Activated CD4-positive, alpha-beta T cell treated with anti-CD3 and anti-CD28 coated beads for 24 hours (primary cell): ENCODE results near the gene ETV3L.

Experiments
- DNase-seq, 2 donors: peaks; one replicate each; pipeline ENCODE4 v3.0.0-alpha.2; 2020; ENCODE audit warnings: low read depth in 2 of 2

ETV3L gene

DNA sequence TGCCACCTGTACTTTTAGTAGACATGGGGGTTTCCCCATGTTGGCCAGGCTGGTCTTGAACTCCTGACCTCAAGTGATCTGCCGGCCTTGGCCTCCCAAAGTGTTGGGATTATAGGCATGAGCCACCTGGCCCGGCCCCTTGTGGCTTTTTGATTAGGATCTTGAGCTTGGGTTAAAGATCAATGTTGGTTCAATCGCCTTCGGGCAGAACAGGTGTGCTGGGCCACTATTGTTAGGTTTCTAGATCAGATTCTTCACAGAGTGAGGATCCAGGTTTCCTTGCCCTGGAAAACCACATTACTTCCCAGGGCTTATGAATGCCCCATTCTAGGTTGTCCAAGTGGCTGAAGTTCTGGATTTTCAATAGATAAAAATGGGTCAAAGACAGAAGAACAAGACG lies 32.5 kb upstream of the ETV3L start:
- no peak for DNase-seq

- no peak for DNase-seq
Measured at GRCh38 chr1:157131281-157131680, 31.7 kb upstream of the ETV3L start.

DNA sequence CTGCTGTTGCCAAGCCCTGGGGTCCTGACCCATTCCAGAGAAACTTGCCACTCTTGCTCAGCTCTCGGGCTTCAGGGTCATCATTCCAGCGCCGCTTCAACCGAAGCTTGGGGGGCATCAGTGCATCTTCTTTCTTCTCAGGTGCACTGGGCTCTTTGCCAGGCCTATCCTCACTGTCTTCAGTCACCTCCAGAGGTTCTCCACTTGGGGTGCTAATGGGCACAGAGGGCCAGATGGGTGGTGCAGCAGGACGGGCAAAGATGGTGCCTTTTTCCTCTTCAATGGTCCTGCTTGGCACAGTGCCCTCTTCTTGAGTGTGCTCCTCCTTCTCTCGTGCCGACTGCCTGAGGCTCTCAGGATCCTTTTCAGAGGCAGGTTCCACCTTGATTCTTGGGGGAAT lies 25.2 kb upstream of the ETV3L start:
- DNase-seq, result no peak

DNA sequence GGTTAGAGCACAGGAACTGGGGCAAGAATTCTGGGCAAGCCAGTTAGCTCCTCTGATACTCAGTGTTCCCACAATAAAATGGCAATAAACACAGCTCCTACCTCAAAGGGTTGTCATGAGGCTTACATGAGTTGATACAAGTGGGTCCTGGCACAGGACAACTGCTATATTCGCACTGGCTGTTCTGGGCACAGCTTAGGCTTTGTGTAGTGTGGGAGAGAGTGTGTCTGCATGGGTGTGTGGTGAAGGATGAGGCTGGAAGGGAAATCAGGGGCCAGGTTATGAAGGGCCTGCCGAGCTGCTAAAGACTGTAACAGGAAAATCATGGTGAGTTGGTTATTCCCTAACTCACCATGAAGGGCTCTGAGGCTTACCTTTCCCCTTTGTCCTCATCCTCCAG lies 19.8 kb upstream of the ETV3L start:
- no peak for DNase-seq

DNA sequence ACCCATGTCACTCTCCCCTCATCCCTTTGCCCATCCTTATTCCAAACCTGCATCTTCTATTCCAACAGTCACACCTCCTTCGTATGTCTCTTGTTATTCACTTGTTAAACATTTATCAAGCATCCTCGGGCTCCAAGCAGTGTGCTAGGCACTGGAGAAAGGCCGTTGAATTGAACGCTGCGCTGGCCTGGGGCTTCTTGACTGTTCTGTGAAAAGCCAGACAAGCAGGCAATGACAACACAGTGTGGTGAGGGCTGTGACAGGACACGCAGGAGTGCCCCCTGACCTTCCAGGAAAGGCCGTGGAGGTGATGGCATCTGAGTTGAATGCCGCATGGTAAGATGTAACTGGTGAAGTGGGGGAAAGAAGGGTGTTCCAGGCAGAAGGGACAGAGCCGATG lies 19.4 kb upstream of the ETV3L start:
- no peak for DNase-seq

GRCh38 chr1:157117527-157118057 lies 18.0 kb upstream of the ETV3L start:
- DNase-seq, result no peak

- DNase-seq, result no peak
Measured at GRCh38 chr1:157116737-157117103, 17.1 kb upstream of the ETV3L start.

- DNase-seq, result no peak
Measured at GRCh38 chr1:157115851-157116736, 16.5 kb upstream of the ETV3L start.

DNA sequence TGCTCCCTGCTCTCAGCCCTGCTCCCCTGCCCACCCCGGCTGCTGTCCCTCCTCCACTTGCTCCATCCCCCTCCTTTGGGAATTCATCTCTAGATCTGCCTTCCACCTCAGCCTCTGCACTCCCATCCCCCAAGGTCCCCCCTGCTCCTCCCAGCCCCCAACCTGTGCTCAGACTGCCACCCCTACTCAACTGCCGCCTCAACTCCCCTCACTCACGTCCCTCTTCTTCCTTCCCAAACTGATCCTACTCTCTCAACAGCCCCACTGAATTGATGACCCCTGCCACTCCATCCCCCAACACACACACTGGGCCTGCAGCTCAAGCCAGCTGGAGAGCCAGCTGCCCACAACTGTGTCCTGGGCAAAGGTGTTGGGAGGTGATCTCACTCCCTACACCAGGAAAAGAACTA lies 15.8 kb upstream of the ETV3L start:
- DNase-seq, result no peak

DNA sequence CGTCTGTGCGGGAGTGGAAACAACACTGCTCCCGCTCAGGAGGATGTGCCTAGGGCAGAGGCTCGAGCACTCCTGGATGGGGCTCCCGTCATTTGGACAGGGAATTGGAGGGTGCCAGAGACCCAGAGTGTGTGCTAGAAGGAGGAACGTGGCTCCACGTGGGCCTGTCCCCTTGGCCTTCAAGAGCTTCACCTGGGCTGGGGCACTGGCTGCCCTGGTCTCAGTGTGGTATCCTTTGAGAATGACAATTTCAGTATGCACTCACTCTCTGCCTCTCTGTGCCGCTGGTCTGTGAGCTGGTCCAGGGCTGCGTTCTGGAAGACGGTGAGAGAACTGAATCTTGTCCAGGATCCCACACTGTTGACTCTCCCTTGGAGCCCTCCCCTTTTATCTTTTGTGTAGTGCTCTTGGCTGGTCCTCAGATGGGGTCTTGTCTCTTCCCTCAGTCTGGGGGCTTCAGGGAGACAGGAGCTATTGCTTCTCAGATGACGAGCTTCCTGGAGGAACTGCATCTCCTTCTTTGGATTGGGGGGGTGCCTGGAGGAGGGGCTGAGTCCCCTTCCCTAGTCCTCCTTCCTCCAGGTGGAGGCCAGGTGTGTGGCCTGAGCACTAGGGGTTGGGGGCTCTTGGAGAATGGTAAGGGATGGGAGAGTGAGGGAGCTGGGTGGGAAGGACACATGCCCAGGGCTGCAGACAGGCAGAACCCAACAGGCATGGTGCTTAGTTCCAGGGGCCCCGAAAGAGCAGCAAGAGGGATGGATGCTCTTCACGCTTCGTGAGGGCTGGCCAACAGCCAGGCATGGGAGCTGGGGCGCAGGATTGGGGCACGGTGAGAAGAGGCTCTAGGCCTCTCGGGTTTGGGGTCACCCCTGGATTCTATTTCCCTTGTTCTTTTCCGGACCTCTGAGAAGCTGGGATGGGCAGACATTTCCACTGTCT lies 14.8 kb upstream of the ETV3L start:
- DNase-seq, result no peak

DNA sequence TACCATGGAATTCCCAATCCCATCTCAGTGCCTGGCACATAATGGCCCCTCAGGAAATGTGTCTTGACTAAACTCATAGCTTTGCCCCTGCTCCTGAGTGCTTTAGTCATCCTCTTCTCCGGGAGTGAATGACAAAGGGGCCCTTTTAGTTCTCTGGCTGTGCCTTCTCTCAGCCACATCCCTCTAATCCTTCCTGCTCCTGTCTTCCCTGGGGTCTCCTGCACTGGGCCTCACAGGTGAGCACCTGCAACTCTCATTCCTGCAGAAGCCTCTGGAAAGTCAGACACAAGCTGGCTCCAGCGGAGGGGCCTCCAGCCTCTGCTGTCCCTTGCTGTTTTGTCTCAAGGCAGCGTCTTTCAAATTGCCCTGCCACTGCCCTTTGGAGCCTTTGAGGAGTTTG lies 14.0 kb upstream of the ETV3L start:
- DNase-seq, result no peak

- DNase-seq, result no peak
Measured at GRCh38 chr1:157113106-157113505, 13.5 kb upstream of the ETV3L start.

DNA sequence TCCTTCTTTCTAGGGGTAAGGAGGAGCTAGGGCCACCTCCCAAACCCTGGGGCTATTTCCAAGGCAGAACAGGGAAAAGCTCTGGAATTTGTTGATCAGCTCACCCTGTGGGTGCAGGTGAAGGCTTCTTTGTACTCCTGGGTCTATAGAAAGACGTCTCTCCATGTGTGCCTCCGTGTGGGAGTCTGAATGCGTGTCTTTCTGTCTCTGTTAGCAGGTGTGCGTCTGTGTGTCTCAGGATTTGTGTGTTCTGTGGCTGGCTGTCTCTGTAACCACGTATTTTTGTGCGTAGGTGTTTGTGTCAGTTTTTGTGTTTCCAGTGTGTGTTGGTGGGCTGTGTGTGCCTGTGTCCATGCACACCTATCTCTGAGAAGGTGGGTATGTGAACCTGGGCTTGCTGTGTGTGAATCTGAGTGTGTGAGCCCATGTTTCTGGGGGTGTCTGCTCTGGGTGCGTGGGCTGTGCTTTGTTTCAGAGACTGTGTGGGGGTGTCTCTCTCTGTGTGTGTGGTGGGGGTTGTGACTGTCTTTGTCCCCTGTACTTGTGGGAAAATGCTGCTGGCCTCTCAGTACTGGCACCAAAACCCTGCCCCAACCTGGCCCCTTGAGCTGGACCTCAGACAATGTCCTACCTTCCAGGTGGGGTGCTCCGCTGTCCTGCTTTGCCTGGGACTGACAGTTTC lies 12.7 kb upstream of the ETV3L start:
- DNase-seq, result no peak

- no peak for DNase-seq
Measured at GRCh38 chr1:157111396-157112165, 12.0 kb upstream of the ETV3L start.

- no peak for DNase-seq
Measured at GRCh38 chr1:157110686-157111085, 11.1 kb upstream of the ETV3L start.

DNA sequence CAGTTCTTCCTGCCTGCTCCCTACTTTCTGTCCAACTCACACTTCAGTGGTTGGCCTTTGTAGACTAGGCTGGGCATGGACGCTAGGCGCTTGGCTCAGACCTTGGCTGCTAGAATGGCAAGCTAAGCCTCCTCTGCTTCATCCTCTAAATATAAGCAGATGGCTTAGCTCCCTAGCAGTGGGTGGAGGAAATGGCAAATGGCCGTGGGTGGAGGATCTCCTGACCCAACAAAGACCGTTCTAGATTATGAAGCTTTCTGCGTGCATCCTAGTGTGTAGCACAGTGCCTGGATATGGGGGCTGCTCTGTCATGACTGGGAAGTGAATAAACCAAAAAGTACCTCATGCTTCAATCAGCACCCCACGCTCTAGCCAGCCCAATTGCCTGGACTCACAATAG lies 10.4 kb upstream of the ETV3L start:
- no peak for DNase-seq

DNA sequence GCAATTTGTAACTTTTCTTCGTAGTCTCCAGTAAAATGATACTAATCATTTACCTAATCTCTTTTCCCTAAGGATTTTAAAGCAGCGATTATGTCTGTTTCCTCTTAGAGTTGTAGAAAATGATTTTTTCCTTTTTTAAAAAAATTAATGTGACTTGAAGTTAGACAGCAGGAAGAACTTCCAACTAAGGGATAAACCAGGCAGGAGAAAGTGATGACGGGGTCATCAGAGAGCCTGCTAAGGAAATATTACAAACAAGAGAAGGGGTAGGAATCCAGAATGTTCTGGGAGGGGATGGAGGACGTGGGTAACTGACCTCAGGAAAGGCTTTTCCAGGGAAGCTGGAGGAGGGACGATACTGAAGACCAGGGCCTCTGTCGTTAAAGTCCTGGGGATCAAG lies 8.8 kb upstream of the ETV3L start:
- no peak for DNase-seq

GRCh38 chr1:157107702-157108101 lies 8.1 kb upstream of the ETV3L start:
- no peak for DNase-seq

DNA sequence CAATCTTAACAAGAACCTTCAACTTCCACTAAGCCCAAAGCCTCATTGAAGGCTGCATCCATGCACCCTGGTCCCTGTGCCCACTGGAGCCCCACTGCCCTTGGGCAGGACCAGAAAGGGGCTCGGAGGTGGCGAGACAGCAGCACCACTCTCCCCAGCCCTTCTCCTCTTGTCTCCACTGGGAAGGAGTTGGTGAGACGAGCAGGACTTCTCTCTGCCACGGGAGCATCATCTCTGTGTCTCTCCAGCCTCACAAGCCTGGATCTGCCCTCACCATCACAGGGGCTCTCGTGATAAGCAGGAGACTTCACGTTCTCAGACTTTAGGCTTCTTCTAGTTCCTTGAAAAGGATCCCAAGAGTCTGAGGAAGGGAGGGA lies 7.2 kb upstream of the ETV3L start:
- no peak for DNase-seq

DNA sequence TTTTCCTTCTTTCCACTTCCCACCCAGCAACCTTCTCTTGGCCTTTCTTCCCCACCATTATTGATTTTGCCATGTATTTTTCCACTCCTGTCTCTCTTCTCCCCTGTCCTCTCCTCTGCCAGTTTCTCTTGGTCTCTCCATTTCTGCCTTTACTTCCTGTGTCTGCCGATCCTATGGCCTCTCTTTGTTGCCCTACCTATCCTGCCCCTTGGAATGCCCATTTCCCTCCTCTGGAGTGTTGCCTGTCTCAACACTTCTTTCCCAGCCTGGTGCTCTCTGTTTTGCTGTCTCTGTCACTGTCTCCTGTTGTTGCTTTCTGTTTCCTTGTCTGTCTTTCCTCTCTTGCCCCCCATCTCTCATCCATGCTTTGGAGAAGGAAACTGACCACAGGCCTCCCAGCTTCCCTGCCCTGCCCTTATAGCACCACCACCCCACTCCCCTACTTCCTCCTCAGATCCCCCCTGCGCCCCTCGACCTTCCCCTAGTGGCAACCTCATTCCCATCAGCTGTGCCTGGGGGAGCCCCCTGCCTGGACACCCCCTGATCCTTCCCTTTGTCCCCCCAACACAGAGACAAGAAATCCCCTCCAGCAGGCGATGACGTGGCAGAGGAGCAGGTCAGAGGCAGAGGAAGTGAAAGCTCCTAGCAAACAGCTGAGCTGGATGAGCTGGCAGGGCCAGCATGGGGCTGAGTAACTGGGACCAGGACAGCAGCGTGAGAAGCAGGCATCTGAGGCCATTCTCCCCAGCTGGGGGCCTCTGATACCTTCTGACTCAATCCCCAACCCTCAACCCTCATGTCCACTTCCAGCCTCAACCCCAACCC lies 6.6 kb upstream of the ETV3L start:
- DNase-seq, result no peak
